GM12878 (cell line): ENCODE measurements around the gene CAVIN2. TPM values are rescaled to one million over a fixed set of nuclear protein-coding genes. Genes with fewer than 3 reads are reported as not detected.

Source experiments
- ATF3 ChIP-seq: IDR thresholded peaks from 2 replicates; pipeline ENCODE4 v1.6.1; 2011; ENCODE audit warnings: low read depth, mild to moderate bottlenecking, low read length, moderate library complexity, borderline replicate concordance; ENCODE audit errors: extremely low read depth
- CUX1 ChIP-seq: IDR thresholded peaks from 2 replicates; pipeline ENCODE4 v1.6.1; 2012; ENCODE audit warnings: improper control_type of control experiment, low read depth, low read length; ENCODE audit not compliant: insufficient replicate concordance
- E4F1 ChIP-seq: fragments of 450-650 bp; IDR thresholded peaks from 2 replicates; pipeline ENCODE4 v1.6.1; 2018; ENCODE audit warnings: borderline replicate concordance, mild to moderate bottlenecking; ENCODE audit not compliant: partially characterized antibody
- NKRF ChIP-seq: fragments of 450-650 bp; conservative IDR thresholded peaks from 2 replicates; pipeline ENCODE4 v1.6.1; 2017; ENCODE audit warnings: mild to moderate bottlenecking, moderate library complexity
- POLR2A ChIP-seq: IDR thresholded peaks from 2 replicates; pipeline ENCODE4 v1.6.1; 2011; ENCODE audit warnings: low read depth, mild to moderate bottlenecking, low read length
- RELB ChIP-seq: fragments of 450-650 bp; IDR thresholded peaks from 2 replicates; pipeline ENCODE4 v1.6.1; 2017; ENCODE audit warnings: low read depth, mild to moderate bottlenecking, moderate library complexity
- REST ChIP-seq: IDR thresholded peaks from 2 replicates; pipeline ENCODE4 v1.6.1; 2012; ENCODE audit warnings: mild to moderate bottlenecking, low read depth, low read length
- SIX5 ChIP-seq: IDR thresholded peaks from 2 replicates; pipeline ENCODE4 v1.6.1; 2011; ENCODE audit warnings: mild to moderate bottlenecking, low read depth, low read length, moderate library complexity; ENCODE audit not compliant: severe bottlenecking
- polyA plus RNA-seq, 11 experiments: library from polyadenylated mRNA; depleted of rRNA in 4 of 11; unstranded in 6 of 11; stranded (reverse) in 5 of 11; fragments of >200 nt; fragmentation: Nextera tagmentation in 4 of 11; fragmentation: Illumina TruSeq in 1 of 11; extraction: Ambion mirVana in 4 of 11; extraction: Trizol in 1 of 11; gene quantifications; 1 replicate in 1 of 11; 2 replicates in 10 of 11; pipeline versions ENCODE4 v1.2.1 to v1.2.3, GENCODE V29; 2011 to 2016; ENCODE audit warnings: inconsistent platforms in 2 of 11, missing spikeins in 2 of 11, low read depth in 1 of 11
- total RNA-seq, 4 experiments: library from RNA; depleted of rRNA in 3 of 4; stranded (reverse); fragments of >200 nt in 3 of 4; fragmentation: Illumina TruSeq in 1 of 4; extraction: Trizol in 1 of 4; gene quantifications; 2 replicates each; pipeline versions ENCODE4 v1.2.1 to v1.2.3, GENCODE V29; 2013 to 2021

The CAVIN2 gene
- total and polyA plus RNA-seq, 10 of the 15 experiments (the other 5 are each of a cell fraction or from before 2014, with no cell fraction given) = not detected

GRCh38 chr2:191836471-191836852 lies 10.4 kb downstream of the CAVIN2 start (continued):
- TF ChIP-seq NKRF (no peak), ATF3 (no peak), SIX5 (no peak), E4F1 (no peak), CUX1 (no peak), POLR2A (no peak), RELB (no peak), REST (no peak)
- TF ChIP-seq, all 136 proteins: peak for 0
